ENCODE data around the gene TMEM33.

Gene TMEM33

DNA sequence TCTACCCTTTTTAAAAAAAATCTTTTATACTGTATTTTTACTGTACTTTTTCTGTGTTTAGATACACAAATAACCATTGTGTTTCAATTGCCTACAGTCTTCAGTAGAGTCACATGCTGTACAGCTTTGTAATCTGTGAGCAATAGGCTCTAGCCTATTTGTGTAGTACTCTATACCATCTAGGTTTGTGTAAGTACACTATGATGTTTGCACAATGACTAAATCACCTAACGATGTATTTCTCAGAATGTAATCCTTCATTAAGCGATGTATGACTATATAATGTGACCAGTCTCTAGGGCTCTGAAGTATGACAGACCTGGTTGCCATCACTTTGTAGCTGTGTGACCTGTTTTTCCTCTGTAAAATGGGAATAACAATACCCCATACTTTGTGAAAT is 32.2 kb downstream of the TMEM33 start:
- H3K27me3 ChIP-seq (ENCODE audit: insufficient read depth, low read depth, severe bottlenecking) = no peaks in the 10 kb centered on the region
- no peak for DNase-seq
- no peak overlapping the region for H3K27ac ChIP-seq
- no peak overlapping the region for H3K4me3 ChIP-seq (ENCODE audit: low read depth, low read length)
- TF ChIP-seq, protein P1, sequence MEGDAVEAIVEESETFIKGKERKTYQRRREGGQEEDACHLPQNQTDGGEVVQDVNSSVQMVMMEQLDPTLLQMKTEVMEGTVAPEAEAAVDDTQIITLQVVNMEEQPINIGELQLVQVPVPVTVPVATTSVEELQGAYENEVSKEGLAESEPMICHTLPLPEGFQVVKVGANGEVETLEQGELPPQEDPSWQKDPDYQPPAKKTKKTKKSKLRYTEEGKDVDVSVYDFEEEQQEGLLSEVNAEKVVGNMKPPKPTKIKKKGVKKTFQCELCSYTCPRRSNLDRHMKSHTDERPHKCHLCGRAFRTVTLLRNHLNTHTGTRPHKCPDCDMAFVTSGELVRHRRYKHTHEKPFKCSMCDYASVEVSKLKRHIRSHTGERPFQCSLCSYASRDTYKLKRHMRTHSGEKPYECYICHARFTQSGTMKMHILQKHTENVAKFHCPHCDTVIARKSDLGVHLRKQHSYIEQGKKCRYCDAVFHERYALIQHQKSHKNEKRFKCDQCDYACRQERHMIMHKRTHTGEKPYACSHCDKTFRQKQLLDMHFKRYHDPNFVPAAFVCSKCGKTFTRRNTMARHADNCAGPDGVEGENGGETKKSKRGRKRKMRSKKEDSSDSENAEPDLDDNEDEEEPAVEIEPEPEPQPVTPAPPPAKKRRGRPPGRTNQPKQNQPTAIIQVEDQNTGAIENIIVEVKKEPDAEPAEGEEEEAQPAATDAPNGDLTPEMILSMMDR (IDR thresholded peaks at IDR 0.05; ENCODE audit: low read depth, low read length) = no peak
- H3K9me3 ChIP-seq (ENCODE audit: severe bottlenecking) = peaks cover 5% of the 10 kb centered on the region
- no peaks in the 10 kb centered on the region for H3K36me3 ChIP-seq

DNA sequence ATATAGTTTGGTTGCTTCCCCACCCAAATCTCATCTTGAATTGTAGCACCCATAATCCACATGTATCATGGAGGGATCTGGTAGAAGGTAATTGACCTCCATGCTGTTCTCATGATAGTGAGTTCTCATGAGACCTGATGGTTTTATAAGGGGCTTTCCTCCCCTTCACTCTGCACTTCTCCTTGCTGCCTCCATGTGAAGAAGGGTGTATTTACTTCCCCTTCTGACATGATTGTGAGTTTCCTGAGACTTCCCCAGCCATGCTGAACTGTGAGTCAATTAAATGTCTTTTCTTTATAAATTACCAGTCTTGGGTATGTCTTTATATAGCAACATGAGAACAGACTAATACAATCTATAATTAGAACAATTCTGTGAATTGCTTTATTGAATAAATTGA is 34.4 kb downstream of the TMEM33 start:
- no peaks in the 10 kb centered on the region for H3K36me3 ChIP-seq
- DNase-seq = no peak
- H3K9me3 ChIP-seq (ENCODE audit: severe bottlenecking) = peaks cover 5% of the 10 kb centered on the region
- no peak overlapping the region for H3K4me3 ChIP-seq (ENCODE audit: low read depth, low read length)
- TF ChIP-seq, protein P1 (IDR thresholded peaks at IDR 0.05; ENCODE audit: low read depth, low read length) = no peak
- no peaks in the 10 kb centered on the region for H3K27me3 ChIP-seq (ENCODE audit: insufficient read depth, low read depth, severe bottlenecking)
- no peak overlapping the region for H3K27ac ChIP-seq

DNA sequence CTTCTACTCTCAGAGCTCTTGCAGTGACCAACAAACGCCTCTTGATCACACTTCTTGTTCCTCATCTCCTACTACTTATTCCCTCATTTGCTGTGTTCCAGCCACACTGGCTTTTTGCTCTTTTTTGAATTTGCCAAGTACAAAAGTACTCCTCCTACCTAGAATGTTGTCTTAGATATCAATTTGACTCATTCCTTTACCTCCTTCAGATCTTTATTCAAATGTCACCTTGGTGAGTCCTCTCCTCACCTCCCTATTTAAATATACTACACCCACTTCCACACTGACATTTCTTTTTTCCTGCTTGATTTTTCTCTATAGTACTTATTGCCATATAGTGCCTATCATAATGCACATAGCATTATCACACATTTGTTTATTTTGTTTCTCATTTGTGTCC is 40.1 kb downstream of the TMEM33 start:
- H3K27ac ChIP-seq = no peak overlapping the region
- H3K4me3 ChIP-seq (ENCODE audit: low read depth, low read length) = no peak overlapping the region

DNA sequence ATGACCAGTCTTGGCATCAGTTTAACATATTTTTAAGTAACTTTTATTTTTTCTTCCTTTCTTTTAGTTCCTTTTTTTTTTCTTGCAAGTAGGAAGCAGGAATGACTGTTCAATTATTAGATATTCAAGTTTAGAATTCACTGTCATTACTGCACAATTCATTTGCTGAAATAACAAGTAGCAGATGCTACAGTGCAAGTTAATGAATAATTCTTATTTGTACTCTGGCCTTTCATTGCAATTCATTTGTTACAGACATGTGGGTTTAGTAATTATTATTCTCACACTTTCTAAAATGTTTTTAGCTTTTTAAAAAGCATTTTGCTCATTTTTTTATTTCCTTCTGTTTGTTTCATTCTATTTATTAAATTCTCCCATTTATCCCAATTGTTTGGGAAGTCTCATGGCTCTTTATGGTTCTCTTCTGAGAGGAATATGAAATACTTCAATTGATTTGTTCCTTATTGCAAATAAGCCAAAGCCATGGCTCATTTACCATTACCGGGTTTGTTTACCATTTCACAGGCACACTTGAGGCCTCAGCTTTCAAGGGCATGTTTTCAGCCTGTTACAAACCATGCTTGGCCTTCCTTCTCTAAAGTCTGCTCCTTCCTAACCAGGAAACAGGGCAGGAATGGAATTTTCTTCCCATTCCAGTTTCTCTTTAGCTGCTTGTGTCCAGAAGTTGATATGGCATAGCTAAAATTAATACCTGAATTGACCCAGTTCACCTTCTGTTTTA is 41.7 kb downstream of the TMEM33 start:
- no peaks in the 10 kb centered on the region for H3K27me3 ChIP-seq (ENCODE audit: insufficient read depth, low read depth, severe bottlenecking)
- H3K4me3 ChIP-seq (ENCODE audit: low read depth, low read length) = no peak overlapping the region
- H3K9me3 ChIP-seq (ENCODE audit: severe bottlenecking) = no peaks in the 10 kb centered on the region
- no peak for DNase-seq
- H3K36me3 ChIP-seq = no peaks in the 10 kb centered on the region
- no peak overlapping the region for H3K27ac ChIP-seq
- TF ChIP-seq, protein P1 (IDR thresholded peaks at IDR 0.05; ENCODE audit: low read depth, low read length) = no peak

More for the DNA sequence above, 40.1 kb downstream of the TMEM33 start:
- H3K36me3 ChIP-seq = no peaks in the 10 kb centered on the region
- H3K27me3 ChIP-seq (ENCODE audit: insufficient read depth, low read depth, severe bottlenecking) = no peaks in the 10 kb centered on the region
- DNase-seq = no peak
- TF ChIP-seq, protein P1 (IDR thresholded peaks at IDR 0.05; ENCODE audit: low read depth, low read length) = no peak
- no peaks in the 10 kb centered on the region for H3K9me3 ChIP-seq (ENCODE audit: severe bottlenecking)

DNA sequence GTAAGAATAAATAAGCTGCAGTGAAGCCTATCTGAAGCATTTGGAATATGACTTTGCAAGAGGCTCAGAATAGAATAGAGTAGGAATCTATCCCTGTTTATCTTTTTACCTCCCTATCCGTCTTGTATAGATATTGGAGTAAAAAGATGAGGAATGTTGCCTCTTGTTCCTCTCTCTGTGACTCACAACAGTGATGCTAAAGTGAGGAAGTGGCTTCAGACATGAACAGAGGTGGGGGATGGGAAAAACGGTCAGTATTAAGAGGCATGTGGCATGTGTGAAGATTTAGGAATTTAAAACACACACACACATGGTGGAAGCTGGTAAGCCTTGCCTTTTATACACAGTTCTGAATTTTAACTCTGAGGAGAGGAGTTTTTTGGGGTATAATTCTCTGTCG is 42.5 kb downstream of the TMEM33 start:
- TF ChIP-seq, protein P1 (IDR thresholded peaks at IDR 0.05; ENCODE audit: low read depth, low read length) = no peak
- H3K27me3 ChIP-seq (ENCODE audit: insufficient read depth, low read depth, severe bottlenecking) = no peaks in the 10 kb centered on the region
- no peaks in the 10 kb centered on the region for H3K36me3 ChIP-seq
- no peak for DNase-seq
- no peak overlapping the region for H3K27ac ChIP-seq
- H3K4me3 ChIP-seq (ENCODE audit: low read depth, low read length) = no peak overlapping the region
- no peaks in the 10 kb centered on the region for H3K9me3 ChIP-seq (ENCODE audit: severe bottlenecking)

DNA sequence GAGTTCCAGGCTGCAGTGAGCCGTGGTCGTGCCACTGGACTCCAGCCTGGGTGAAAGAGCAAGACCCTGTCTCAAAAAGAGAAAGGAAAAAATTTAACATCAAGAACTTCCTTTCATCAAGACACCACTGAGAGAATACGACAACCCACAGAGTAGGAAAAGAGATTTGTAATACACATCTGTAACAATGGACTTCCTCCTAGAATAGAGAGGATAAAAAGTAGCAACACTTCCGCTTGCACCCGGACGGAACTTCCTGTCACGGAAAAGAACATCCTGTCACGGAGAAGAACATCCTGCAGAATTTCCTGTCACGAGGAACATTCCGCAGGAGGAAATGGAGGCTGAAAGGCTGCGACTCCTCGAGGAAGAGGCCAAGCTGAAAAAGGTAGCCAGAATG is 46.2 kb downstream of the TMEM33 start, which contains the start of gene DCAF4L1:
Gene DCAF4L1, plus strand, starts transcription at position 301 of the 400 bp plus-strand sequence. Its CDS starts 37 bp downstream, at position 338.
- Histone ChIP-seq H3K27ac (no peak within 1 kb of the TSS), H3K27me3 (ENCODE audit: insufficient read depth, low read depth, severe bottlenecking) (no peaks in the 10 kb centered on the region), H3K4me3 (ENCODE audit: low read depth, low read length) (no peak within 1 kb of the TSS), H3K9me3 (ENCODE audit: severe bottlenecking) (no peaks in the 10 kb centered on the region), H3K36me3 (no peaks in the 10 kb centered on the region)
- TF ChIP-seq, protein P1 (IDR thresholded peaks at IDR 0.05; ENCODE audit: low read depth, low read length) = no peak
- no peak for DNase-seq
